DOHH2 (cell line): ENCODE measurements around the gene SMCHD1.

Experiments used
- EZH2phosphoT487 ChIP-seq: fragments of 200-600 bp; sonication (generic); IDR thresholded peaks from 2 replicates; pipeline ENCODE4 v1.6.1; 2017; ENCODE audit warnings: borderline replicate concordance, mild to moderate bottlenecking, antibody characterized with exemption, low read length, moderate library complexity, mixed read lengths
- TF ChIP-seq, protein P1 (sequence below): fragments of 200-600 bp; sonication (generic); IDR thresholded peaks from one replicate; pipeline ENCODE4 v1.5.1; 2014; ENCODE audit warnings: antibody characterized with exemption, mild to moderate bottlenecking, low read depth, low read length; ENCODE audit not compliant: poor library complexity, severe bottlenecking

DNA sequence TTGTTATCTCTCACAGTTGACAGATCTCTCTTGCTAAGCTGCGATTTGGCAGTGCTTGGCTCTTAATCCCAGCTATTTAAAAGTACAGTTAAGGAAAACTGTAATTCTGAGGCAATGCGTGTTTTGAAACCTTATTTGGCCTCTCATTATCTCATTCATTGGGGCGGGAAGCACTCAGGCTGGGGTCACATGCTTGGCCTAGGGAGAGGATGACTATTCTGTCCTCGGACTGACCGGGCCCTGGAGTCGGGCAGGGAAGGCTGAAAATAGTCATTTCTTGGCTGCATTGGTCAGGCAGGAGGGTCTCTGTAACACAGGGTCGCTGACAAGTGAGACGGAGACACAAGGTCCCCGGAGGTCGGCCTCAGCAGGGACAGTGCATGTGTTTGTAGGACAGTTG, 171.1 kb downstream of the SMCHD1 start:
- TF ChIP-seq, protein P1, sequence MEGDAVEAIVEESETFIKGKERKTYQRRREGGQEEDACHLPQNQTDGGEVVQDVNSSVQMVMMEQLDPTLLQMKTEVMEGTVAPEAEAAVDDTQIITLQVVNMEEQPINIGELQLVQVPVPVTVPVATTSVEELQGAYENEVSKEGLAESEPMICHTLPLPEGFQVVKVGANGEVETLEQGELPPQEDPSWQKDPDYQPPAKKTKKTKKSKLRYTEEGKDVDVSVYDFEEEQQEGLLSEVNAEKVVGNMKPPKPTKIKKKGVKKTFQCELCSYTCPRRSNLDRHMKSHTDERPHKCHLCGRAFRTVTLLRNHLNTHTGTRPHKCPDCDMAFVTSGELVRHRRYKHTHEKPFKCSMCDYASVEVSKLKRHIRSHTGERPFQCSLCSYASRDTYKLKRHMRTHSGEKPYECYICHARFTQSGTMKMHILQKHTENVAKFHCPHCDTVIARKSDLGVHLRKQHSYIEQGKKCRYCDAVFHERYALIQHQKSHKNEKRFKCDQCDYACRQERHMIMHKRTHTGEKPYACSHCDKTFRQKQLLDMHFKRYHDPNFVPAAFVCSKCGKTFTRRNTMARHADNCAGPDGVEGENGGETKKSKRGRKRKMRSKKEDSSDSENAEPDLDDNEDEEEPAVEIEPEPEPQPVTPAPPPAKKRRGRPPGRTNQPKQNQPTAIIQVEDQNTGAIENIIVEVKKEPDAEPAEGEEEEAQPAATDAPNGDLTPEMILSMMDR: no peak
- TF ChIP-seq EZH2phosphoT487: no peak
